ENCODE results near the gene ERH.
"Not testable (repeated sequence)": the region's sequence is repeated elsewhere in the genome, so short reads cannot be mapped to it uniquely, and the experiment has no call there.

ERH gene

DNA sequence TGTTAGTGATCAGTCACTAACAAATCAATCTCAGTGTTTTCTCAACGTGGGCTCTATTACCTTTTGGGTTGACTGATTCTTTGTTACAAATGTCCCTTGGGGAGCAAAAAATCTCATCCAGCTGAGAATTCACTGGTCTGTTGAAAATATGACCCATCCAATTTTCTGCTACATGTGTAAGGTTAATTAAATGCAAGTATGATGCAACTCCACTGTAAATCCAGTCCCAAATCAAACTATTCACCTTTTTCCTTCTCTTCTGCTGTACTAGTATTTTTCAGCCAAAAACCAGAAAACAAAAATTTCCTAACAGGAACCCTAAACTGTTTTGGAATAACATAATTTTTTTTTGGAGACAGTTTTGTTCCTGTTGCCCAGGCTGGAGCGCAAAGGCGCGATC lies 2.2 kb downstream of the ERH start:
- DNase-seq: no peak

DNA sequence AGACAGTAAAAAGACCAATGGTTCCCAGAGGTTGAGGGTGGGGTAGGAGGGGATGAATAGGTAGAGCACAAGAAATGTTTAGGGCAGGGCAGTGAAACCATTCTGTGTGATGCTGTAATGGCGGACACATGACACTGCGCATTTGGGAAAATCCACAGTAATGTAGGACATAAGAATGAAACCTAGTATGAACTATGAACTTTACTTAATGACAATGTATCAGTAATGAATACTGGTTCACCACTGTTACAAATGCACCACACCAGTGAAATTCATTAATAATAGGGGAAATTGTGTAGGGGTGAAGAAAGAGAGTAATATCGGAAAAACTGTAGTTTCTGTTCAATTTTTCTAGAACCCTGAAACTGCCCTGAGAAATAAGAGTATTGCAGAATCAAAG lies 5.6 kb downstream of the ERH start:
- DNase-seq: no peak

DNA sequence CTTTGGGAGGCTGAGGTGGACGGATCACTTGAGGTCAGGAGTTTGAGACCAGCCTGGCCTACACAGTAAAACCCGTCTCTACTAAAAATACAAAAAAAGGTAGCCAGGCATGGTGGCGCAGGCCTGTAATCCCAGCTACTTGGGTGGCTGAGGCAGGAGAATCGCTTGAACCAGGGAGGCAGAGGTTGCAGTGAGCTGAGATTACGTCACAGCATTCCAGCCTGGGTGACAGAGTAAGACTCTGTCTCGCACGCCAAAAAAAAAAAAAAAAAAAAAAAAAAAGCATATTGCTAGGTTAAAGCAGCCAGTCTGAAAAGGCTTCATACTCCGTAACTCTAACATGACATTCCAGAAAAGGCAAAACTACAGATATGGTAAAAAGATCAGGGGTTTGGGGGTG lies 6.7 kb downstream of the ERH start:
- not testable (repeated sequence) for DNase-seq

DNA sequence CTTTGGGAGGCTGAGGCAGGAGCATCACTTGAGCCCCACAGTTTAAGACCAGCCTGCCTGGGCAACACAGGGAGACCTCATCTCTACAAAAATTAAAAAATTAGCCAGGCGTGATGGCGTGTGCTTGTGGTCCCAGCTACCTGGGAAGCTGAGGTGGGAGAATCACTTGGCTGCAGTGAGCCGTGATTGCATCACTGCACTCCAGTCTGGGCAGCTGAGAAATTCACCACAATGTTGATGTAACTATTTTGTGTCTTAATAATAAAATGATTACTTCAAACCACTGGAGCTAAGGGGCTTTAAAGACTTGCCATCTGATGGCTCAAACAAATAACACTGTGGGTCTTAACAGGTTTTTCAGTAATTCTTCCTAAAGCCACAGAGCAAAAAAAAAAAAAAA lies 10.8 kb downstream of the ERH start:
- no peak for DNase-seq

DNA sequence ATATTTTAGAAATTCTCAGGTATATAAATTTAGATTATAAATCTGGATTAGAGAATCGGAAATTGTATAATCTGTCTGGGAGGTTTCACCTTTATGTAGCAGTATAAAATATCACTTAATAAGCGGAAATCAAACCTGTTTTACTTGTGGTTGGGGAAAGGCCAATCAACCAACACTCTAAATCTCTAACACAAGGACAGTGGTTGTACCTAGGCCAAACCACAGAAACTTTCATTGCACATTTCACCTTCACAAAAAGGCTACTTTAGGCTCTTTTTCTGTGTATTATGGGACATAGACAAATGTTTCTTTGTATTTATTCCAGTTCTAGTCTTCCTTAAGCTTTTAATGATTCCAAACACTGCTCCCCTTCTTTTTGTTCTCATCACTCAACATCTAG lies 19.8 kb downstream of the ERH start:
- DNase-seq: no peak

DNA sequence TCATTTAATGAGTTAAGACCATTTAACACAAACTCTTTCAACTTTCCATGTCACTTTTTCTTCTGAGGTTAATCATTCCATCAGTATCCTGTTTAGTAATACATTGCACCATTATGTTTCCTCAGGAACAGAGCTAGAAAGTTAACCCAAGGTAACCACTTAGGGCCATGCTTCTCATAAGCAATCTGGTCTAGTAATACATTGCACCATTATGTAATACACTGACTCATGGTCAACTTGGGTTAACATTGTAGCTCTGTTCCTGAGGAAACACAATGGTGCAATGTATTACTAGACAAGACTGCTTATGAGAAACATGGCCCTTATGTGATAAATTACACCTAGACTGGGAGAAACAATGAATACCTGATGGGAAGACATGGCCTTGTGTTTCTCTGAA lies 21.7 kb downstream of the ERH start:
- no peak for DNase-seq

DNA sequence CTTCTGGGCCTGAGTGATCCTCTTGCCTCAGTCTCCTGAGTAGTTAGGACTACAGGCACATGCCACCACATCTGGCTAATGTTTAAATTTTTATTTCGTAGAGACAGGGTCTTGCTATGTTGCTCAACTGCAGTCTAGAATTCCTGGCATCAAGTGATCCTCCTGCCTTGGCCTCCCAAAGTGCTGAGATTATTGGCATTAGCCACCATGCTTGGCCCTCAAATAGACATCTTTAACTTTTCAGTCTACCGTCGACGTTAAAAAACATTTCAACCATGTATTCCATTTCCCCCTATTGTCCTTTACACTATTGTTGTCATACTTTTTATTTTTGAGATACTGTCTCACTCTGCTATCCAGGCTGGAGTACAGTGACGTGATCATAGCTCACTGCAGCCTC lies 22.4 kb downstream of the ERH start:
- DNase-seq: no peak

DNA sequence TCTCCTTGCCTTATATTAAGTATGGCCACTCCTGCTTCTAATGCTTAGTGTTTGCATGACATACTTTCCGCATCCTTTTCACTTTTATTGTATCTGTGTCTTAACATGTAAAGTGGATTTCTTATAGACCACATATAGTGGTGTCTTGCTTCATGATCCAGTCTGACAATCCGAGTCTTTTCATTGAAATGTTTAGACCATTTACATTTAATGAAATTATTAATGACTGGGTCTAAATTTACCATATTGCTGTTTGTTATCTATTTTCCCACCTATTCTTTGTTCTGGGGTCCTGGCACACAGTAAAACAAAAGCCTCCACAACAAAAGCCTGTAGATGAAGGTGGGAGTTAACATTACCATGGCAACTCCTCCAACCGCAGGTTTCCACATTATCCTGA lies 22.9 kb downstream of the ERH start:
- DNase-seq: no peak

DNA sequence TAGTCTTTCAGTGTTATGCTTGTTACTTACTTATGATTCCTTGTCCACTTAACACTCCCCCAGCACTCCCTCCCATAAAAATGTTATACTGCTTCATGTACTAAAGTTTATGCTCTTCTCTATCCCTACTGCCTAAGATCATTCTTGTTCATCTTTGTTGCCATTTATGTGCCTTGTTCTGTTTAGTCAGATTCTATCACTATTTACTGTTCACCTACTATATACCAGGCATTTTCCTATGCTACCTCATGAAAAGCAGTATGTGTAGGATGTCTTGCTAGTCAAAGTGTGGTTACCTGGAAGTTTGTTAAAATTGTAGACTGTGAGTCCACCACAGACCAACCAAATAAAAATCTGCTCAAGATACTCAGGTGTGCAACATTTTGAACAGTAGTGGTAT lies 23.9 kb downstream of the ERH start:
- DNase-seq: no peak

DNA sequence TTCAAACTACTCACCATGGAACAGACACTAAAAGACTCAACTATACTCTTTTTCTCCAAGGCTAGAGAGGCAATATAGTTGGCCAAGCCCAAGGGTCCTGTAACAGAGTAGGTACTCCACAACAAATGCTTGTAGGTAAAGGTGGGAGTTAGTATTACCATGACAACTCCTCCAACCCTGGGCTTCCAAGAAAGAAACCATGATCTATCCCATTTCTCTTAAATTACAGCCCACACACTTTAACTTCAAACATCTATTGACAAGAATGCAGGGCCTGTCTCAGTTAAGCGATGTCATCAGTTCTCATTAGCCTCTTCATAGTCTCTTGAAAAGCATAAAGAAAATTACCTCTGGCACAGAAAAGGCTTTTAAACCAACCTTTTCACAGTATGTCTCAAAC lies 25.0 kb downstream of the ERH start:
- DNase-seq: no peak

DNA sequence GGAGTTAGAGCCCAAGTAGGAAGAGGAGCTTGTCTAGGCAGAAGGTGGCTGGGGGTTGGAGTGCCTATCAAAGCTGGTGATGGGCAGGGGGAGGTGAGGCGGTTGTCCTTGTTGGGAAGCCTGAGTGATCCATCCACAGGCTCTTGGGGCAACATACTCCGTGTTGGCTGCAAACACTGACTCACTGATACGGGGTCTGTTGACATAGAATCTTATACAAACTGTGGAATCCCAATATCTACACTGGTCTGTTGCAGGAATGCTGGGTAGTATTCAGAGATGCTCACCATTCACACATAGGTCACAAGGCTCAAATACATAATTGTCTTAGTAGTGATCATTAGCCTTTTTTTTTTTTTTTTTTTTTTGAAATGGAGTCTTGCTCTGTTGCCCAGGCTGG lies 26.0 kb downstream of the ERH start:
- DNase-seq: no peak

DNA sequence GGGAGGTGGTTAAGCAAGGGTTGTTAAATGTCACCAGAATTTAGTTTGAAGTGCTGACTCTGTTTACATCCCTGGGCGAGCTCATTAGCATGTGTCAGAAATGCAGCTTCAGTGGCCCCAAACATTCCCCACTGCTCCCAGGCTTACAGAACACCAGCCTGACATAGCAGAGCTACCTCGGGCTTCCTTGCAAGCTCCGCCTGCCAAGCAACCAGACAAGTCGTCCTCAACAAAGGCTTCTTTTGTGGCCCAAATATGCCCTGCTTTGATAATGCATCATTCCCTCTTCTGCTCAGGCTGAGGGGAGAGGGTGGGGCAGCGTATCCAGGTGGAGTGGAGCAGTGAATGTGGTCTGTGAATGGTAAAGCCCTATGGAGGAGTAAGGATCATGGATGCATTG lies 28.0 kb downstream of the ERH start:
- DNase-seq: no peak

DNA sequence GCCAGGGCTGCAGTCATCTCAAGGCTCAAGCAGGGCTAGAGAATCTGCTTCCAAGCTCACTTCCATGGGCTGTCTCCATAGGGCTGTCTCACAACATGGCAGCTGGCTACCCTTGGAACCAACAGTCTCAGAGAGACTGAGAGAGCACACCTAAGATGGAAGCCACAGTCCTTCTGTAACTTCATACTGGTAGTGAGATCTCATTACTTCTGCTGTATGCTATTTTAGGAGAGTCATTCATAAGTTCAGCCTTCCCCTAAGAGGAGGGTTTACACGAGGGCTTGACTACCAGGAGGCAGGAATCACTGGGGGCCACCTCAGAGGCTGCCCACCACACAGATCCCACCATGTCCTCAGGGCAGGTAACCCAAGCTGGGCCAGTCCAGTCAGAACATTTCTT lies 29.7 kb downstream of the ERH start:
- no peak for DNase-seq

DNA sequence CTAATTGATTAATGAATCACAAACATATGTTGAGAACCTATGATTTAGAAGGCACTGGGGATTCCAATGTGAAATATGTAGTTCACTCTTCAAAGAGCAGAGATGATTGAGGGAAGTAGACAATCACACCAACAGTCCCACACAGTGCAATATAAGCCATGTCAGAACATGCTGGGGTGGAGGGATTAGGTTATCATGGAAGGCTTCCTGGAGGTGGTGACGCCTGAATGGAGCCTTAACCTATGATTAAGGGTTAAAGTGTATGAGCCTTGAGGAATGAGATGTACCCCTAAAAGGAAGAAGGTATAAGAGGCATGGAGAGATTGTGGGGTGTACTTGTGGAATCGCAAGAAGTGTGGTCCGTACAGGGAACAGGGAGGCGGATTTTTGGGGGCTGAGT lies 31.3 kb downstream of the ERH start:
- no peak for DNase-seq

DNA sequence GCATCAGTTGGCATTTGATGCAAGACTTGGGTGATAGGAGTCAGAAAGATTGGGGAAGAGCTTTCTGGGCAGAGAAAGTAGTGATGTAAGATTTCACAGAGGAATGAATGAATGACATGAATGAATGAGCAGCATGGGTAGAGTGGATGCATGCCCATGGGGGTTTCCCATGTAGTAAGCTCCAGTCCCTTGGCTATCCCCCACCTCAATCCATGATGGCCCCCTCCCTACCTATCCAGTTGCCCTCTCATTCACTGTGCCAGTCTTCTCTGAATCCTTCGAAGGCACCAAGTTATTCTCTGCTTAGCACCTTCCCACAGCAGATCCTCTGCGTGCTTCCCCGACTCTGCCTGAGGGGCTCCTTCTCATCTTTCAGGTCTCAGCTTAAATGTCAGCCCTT lies 32.0 kb downstream of the ERH start:
- DNase-seq: no peak

DNA sequence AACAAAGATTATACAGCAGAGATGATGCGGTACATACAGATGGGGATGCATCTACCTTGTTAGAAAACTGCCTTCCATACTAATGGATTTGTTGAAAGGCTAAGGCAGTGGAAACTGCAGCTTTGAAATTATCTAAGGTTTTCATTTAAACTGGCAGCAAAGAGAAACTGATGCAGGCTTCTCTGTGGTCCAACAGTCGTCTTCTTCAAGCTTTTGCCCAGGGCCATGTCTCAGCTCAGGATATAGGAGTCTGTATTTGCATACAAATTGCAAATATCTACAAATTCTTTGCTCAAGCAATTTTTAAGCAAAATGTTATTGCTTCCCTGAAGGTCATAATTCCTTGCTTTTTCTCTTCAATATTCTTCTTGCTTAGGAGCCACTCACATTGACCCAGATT lies 33.7 kb downstream of the ERH start:
- no peak for DNase-seq

DNA sequence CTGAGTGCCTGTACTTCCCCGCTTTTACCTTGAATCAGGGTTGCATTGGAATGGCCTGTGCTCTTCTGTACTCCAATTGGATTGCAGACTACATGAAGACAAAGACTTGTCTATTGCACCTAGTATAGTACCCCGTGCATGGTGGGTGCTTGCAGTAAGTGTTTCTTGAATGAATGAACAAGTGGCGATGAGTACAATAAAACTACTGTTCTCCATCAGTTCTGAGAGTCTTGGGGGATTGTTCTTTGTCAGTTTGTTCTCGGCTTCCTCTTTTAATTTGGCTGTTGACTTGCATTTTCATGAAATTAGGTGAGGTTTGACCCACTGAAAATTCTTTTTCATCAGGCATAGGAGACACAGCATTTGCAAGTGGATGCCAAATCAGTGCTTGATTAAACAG lies 34.1 kb downstream of the ERH start:
- no peak for DNase-seq

DNA sequence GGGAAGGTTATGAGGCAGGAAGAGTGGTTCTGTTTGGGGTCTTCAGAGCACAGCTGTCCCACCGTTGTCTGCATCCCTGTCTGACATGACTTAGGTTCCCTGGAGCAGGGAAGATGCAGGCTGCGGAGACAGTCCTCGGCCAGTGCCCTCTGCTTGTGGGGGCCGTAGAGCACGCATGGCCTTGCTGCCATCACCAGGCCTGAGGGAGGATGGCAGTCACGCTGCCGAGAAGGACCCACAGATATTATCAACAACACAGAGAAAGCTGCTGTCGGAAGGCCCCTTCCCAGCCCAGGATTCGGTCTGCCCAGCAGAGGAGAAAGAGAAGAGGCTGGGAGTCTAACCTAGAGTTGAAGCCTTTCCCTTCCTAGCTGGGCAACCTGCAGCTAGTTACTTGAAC lies 35.0 kb downstream of the ERH start:
- no peak for DNase-seq

DNA sequence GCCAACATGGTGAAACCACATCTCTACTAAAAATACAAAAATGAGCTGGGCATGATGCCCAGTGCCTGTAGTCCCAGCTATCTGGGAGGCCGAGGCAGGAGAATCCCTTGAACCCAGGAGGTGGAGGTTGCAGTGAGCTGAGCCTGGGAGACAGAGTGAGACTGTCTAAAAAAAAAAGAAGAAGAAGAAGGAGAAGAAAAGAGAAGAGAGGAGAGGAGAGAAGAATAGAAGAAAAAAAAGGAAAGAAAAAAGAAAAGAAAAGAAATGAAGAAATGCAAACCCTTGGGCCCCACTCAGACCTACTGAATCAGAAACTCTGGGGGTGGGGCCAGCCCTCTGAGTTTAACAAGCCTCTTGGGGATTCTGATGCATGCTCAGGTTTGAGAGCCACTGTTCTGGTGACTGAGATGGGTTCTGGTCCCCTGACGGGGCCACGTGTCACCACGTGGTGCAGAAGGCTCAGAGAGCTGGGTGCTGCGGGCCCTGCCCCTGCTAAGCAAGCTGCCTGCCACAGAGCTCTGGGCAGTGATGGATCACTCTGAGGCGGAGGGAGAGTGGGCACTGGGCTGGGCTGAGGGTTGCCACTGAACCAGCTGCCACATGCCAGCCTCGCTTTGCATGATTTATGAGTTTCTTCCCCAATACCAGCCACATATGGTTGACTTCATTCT lies 37.5 kb downstream of the ERH start:
- DNase-seq: peak in 1 of 2 donors; percentile 8

DNA sequence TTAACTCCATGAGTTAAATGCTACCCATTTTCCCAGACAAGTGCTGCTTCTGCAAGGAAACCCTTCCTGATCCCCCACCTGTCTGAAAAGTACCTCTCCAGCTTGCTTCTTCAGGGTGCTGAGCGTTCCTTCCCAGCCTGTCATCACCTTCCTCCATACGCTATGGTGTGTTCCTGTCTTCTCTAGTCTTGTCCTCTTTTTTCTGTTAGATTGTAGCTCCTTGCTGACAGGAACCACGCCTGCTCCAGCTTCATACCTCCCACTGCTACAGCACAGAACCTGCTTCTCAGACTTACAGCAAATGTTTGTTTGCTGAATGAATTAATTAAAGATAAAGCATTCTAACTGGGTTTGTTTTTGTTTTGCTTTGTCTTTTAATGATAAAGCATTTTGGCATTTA lies 39.1 kb downstream of the ERH start:
- DNase-seq: no peak

DNA sequence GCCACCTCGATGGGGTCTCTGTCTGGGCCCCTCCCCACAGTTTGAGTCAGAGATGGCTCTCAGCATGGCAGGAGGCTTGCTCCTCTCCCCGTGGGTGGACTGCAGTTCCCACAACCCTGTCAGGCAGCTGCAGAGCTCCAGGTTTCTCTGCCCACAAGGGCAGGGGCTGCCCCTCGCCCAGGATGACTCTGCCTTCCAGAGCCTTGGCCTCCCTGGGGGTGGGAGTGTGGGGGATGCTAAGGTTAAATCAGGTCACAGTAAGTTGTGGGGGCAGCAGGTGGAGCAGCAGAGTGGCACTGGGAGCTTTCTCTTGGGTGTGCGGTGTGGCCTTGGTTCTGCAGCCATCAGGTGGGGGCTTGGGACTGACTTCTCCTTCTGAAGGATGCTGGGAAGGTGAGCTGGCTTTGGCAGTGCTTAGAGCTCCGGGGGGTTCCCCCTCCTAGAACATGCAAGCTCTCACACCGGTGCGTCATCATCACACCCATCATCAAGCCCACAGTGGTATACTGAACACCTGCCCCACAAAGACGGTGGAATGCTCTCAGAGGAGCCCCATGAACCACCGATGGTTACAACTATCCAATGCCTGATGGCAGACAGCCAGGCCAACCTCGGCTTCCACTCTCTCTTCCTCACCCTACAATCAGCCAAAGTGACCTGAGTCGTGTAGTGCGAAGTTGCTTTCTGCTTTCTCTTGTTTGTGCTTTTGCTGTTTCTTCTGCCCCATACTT lies 39.7 kb downstream of the ERH start:
- DNase-seq: no peak

DNA sequence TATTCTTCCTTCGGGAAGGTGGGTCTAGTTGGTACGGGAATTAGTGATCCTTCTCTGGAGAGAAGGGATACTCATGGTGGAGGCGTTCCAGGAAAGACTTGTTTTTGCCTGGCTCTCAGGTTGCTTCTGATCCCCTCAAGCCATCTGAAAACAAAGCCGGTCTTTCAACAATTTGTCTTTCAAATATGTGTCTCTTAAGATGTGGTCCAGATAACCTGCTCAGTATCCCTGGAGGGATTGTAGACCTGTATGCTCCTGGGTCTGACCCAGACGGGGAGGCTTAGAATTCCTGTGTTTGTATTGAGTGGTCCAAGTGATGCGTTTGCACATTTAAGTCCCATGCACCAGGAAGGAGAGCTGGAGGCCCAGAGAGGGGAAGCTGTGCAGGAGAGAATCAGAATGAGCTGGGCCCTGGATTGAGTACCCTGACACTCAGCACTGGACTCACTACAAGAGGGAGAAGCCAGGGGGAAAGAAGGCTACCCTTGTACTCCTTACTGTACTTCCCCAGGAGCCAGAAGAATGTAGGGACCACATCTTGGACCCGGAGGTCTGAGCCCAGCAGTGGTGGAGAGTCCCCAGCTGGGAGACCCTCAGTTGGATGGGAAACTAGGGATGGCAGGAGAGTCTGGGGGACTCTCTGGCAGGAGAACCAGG lies 40.4 kb downstream of the ERH start:
- DNase-seq: no peak

DNA sequence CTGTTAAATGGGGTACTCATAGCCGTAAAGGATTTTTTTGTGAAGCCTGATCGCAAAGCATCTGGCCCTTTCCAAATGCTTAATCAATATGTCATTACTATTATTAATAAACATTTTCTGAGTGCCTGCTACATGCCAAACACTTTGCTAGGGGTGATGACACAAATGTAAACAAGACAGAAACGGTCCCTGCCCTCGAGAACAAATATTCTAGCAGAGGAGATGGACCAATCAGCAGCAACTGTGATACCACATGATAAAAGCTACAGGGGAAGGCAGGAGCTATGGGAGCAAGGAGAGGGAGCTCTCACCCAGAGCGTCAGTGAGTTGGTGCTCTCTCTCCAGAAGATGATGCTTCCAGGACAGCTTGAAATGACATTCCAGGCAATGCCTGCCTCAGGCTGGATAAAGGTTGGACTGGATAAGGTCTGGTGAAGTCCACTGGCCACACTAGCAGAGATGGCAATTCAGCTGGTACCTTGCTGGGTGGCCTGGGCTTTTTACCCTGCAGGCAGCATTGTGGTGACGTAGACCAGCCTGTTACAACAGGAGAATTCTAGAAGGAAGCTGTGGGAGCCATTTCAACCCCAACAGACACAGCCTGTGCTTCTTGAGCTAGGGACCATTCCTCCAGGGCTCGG lies 41.1 kb downstream of the ERH start:
- no peak for DNase-seq

Data from CD4-positive, alpha-beta T cell treated with Interferon alpha-2 for 1 hour (primary cell).